BLaER1 treated with 17β-estradiol and CSF1 and Interleukin-3, amounts not matched to agents 10 nM and 100 nM (cell line): ENCODE results near the gene ZNF580.
A peak's percentile ranks its signal among the peaks of the same experiment; 100 is the strongest.

Experiments
- H3K27ac ChIP-seq, 11 experiments: shearing (Covaris generic); formaldehyde crosslinking; 2 replicates each; pipeline ENCODE4 v1.8.1; 2022
- H3K27me3 ChIP-seq, 11 experiments: shearing (Covaris generic); formaldehyde crosslinking; 2 replicates each; pipeline ENCODE4 v1.8.1; 2022
- H3K36me3 ChIP-seq, 11 experiments: shearing (Covaris generic); formaldehyde crosslinking; 2 replicates each; pipeline ENCODE4 v1.8.1; 2022
- H3K4me1 ChIP-seq, 10 experiments: shearing (Covaris generic); formaldehyde crosslinking; 2 replicates each; pipeline ENCODE4 v1.8.1; 2022
- H3K4me2 ChIP-seq, 11 experiments: shearing (Covaris generic); formaldehyde crosslinking; 2 replicates each; pipeline ENCODE4 v1.8.1; 2022
- H3K4me3 ChIP-seq, 10 experiments: shearing (Covaris generic); formaldehyde crosslinking; 2 replicates each; pipeline ENCODE4 v1.8.1; 2022
- H3K9ac ChIP-seq, 11 experiments: shearing (Covaris generic); formaldehyde crosslinking; 2 replicates each; pipeline ENCODE4 v1.8.1; 2022
- H3K9me3 ChIP-seq, 11 experiments: shearing (Covaris generic); formaldehyde crosslinking; replicated peaks in 1 of 11; 2 replicates each; pipeline ENCODE4 v1.8.1; 2022
- H4K20me1 ChIP-seq, 11 experiments: shearing (Covaris generic); formaldehyde crosslinking; 2 replicates each; pipeline ENCODE4 v1.8.1; 2022
- Cebpa-rat ChIP-seq, 11 experiments: shearing (Covaris generic); IDR thresholded peaks; 2 replicates each; pipeline ENCODE4 v1.8.1; 2022

ZNF580 gene

GRCh38 chr19:55654868-55655647 lies 14.3 kb downstream of the ZNF580 start, which contains the start of gene U2AF2:
Gene U2AF2, plus strand, starts transcription at chr19:55655035. Its CDS starts 70 bp downstream, at chr19:55655105.
- Histone ChIP-seq H3K9ac (peak within 1 kb of the TSS; percentile 96 to 100 (median 100)), H3K4me3 (peak within 1 kb of the TSS; percentile 74 to 98 (median 85)), H3K27ac (peak within 1 kb of the TSS; percentile 98 to 100 (median 100)), H4K20me1 (peaks cover 44 to 48% (median 46%) of the 10 kb centered on the region in 11 experiments), H3K4me2 (peak within 1 kb of the TSS; percentile 92 to 100 (median 98)), H3K9me3 (no peaks in the 10 kb centered on the region), H3K27me3 (no peaks in the 10 kb centered on the region), H3K4me1 (peaks cover 36 to 57% (median 45%) of the 10 kb centered on the region in 10 experiments), H3K36me3 (peaks cover 40 to 65% (median 52%) of the 10 kb centered on the region in 11 experiments; a peak in 21 of 22 replicates)
- no peak for TF ChIP-seq Cebpa-rat (IDR thresholded peaks at IDR 0.05)

GRCh38 chr19:55655648-55656040 lies 14.8 kb downstream of the ZNF580 start:
- Histone ChIP-seq H3K36me3 (peaks cover 43 to 66% (median 57%) of the 10 kb centered on the region in 11 experiments), H4K20me1 (peaks cover 49 to 54% (median 52%) of the 10 kb centered on the region in 11 experiments), H3K27me3 (no peaks in the 10 kb centered on the region), H3K4me3 (peak overlapping the region; percentile 74 to 98 (median 85)), H3K9me3 (no peaks in the 10 kb centered on the region), H3K4me2 (peak overlapping the region; percentile 92 to 100 (median 98)), H3K27ac (peak overlapping the region; percentile 98 to 100 (median 100)), H3K4me1 (peaks cover 42 to 59% (median 47%) of the 10 kb centered on the region in 10 experiments), H3K9ac (peak overlapping the region; percentile 96 to 100 (median 100))
- TF ChIP-seq Cebpa-rat (IDR thresholded peaks at IDR 0.05): no peak

DNA sequence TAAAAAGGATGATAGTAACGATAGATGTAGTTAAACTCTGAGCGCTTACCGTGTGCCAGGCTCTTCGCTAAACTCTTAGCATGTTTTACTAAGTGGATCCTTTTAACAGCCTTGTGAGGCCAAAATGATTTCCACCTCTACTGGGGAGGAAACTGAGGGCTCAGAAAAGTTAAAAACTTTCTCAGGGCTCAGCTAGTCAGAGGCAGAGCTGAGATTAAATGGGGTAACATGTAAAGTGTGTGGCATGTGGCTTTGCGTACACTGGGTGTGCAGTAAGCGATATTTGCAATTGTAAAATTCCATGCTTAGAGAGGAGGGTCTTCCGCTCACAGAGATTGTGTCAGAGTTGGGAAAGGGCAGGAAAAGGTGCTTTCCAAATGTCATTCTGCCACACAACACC lies 15.8 kb downstream of the ZNF580 start:
- Histone ChIP-seq H3K27ac (peak overlapping the region in 10 of 11 experiments; percentile 98 to 100 (median 100); a peak in 19 of 22 replicates), H3K4me3 (peak overlapping the region; percentile 74 to 98 (median 85)), H3K4me2 (peak overlapping the region; percentile 92 to 100 (median 98)), H3K27me3 (no peaks in the 10 kb centered on the region), H4K20me1 (peaks cover 58 to 63% (median 61%) of the 10 kb centered on the region in 11 experiments), H3K9me3 (no peaks in the 10 kb centered on the region), H3K9ac (peak overlapping the region; percentile 96 to 100 (median 100)), H3K36me3 (peaks cover 43 to 68% (median 61%) of the 10 kb centered on the region in 11 experiments), H3K4me1 (peaks cover 50 to 68% (median 55%) of the 10 kb centered on the region in 10 experiments)
- no peak for TF ChIP-seq Cebpa-rat (IDR thresholded peaks at IDR 0.05)

DNA sequence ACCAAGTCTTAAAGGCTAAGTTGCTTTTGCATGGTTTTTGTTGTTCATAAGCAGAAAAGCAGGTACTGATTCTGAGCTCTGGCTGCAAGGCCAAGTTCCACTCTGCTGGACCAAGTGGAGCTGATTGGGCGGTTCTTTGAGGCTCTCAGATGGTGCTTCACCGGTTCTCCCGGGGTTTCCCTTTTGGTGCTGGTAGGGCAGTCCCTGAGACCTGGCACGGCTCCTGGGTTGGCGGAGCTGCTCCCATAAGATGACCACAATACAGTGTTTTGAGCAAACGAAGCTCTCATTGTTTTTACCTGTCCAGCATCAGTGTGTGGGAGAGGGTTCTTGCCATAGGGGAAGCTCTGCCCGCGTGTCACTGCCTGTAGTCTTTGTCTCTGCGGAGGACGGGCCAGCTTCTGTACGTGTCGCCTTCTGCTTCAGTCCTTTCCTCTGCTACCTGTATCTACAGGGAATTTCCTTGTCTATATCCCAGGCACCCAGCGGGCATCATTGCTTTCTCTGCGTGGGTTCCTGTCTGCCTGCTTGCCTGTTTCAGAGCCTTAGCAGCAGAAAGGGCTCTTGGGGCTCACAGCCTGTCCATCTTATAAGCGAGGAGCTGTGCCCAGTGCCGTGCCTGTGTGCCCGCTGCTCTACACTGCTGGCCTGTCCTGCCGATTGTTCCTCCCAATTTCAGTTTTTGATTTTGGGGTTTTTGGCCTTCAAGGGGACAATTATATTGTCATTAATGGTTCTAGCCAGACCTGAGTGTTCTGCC lies 16.4 kb downstream of the ZNF580 start:
- peak overlapping the region; percentile 96 to 100 (median 100) for H3K9ac ChIP-seq
- peak overlapping the region in 9 of 11 experiments; percentile 98 to 100 (median 100); a peak in 18 of 22 replicates for H3K27ac ChIP-seq
- H3K4me3 ChIP-seq: peak overlapping the region; percentile 74 to 98 (median 85)
- H3K4me1 ChIP-seq: peaks cover 55 to 71% (median 59%) of the 10 kb centered on the region in 10 experiments
- H3K27me3 ChIP-seq: no peaks in the 10 kb centered on the region
- peaks cover 64 to 69% (median 67%) of the 10 kb centered on the region in 11 experiments for H4K20me1 ChIP-seq
- TF ChIP-seq Cebpa-rat (IDR thresholded peaks at IDR 0.05): no peak
- H3K9me3 ChIP-seq: no peaks in the 10 kb centered on the region
- H3K4me2 ChIP-seq: peak overlapping the region; percentile 92 to 100 (median 98)
- H3K36me3 ChIP-seq: peaks cover 42 to 69% (median 62%) of the 10 kb centered on the region in 11 experiments

DNA sequence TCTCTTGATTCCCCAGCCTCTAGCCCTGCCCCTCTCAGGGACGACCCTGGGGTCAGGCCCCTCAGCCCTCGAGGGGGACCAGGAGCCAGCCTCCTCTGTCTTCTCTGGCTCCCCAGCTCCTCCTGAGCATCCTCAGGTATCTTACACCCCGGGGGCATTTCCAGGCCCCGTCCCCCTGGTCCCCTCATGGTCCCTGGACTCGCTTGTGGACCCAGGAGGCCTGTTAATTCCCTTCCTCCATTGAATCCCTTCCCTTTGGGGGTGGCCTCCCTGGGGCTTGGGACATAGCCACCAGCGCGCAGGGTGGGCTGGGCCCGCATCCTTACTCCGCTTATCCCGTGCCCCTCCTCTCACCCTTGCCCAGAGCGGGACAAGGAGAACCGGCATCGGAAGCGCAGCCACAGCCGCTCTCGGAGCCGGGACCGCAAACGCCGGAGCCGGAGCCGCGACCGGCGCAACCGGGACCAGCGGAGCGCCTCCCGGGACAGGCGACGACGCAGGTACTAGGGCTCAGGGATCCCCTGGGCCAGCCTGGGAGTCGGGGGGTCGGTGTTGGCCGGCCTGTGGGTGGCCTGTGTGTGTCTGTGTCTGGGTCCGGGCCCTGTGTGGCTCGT lies 18.2 kb downstream of the ZNF580 start:
- no peak for TF ChIP-seq Cebpa-rat (IDR thresholded peaks at IDR 0.05)
- Histone ChIP-seq H3K4me1 (peaks cover 54 to 69% (median 58%) of the 10 kb centered on the region in 10 experiments), H3K36me3 (peaks cover 52 to 79% (median 74%) of the 10 kb centered on the region in 11 experiments), H3K4me3 (peak overlapping the region; percentile 19 to 98 (median 84); a peak in 17 of 20 replicates), H3K27me3 (no peaks in the 10 kb centered on the region), H3K27ac (peak overlapping the region in 10 of 11 experiments; percentile 38 to 71 (median 58); a peak in 16 of 22 replicates), H3K4me2 (peak overlapping the region; percentile 92 to 100 (median 98)), H3K9me3 (no peaks in the 10 kb centered on the region), H3K9ac (peak overlapping the region; percentile 61 to 100 (median 100); a peak in 21 of 22 replicates), H4K20me1 (peaks cover 81 to 87% (median 84%) of the 10 kb centered on the region in 11 experiments)

DNA sequence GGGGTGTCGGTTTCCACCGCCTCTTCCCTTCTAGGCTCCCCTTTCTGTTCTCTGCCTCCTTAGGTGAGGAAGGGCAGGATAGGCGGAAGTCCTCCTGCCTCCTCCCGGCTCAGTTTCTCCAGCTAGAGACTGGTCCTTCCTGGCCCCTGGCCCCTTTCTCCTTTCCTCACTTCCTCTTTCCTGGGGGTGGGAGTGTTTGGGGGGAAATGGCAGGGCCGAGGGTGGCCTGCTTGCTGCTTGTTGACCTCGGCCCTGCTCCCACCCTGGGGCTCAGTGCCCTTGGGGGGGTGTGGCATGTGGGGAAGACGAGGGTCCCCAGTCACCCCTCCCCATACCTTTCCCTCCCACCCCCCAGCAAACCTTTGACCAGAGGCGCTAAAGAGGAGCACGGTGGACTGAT lies 19.0 kb downstream of the ZNF580 start:
- Histone ChIP-seq H3K36me3 (peaks cover 60 to 87% (median 83%) of the 10 kb centered on the region in 11 experiments), H3K4me2 (peak overlapping the region; percentile 92 to 100 (median 98)), H3K9ac (peak overlapping the region; percentile 61 to 100 (median 100); a peak in 21 of 22 replicates), H3K9me3 (no peaks in the 10 kb centered on the region), H3K4me3 (peak overlapping the region in 5 of 10 experiments; percentile 60 to 90 (median 85); a peak in 4 of 20 replicates), H3K4me1 (peaks cover 54 to 69% (median 58%) of the 10 kb centered on the region in 10 experiments), H3K27me3 (no peaks in the 10 kb centered on the region), H3K27ac (peak overlapping the region in 10 of 11 experiments; percentile 25 to 71 (median 58); a peak in 17 of 22 replicates), H4K20me1 (peaks cover 90 to 96% (median 93%) of the 10 kb centered on the region in 11 experiments)
- TF ChIP-seq Cebpa-rat (IDR thresholded peaks at IDR 0.05): no peak

GRCh38 chr19:55660404-55660803 lies 19.6 kb downstream of the ZNF580 start:
- peaks cover 66 to 92% (median 87%) of the 10 kb centered on the region in 11 experiments for H3K36me3 ChIP-seq
- peaks cover 54 to 69% (median 58%) of the 10 kb centered on the region in 10 experiments for H3K4me1 ChIP-seq
- H3K27ac ChIP-seq: peak overlapping the region in 7 of 11 experiments; percentile 44 to 71 (median 54); a peak in 11 of 22 replicates
- peak overlapping the region; percentile 35 to 100 (median 100); a peak in 17 of 22 replicates for H3K9ac ChIP-seq
- no peak overlapping the region for H3K4me3 ChIP-seq
- peak overlapping the region; percentile 92 to 100 (median 98); a peak in 21 of 22 replicates for H3K4me2 ChIP-seq
- TF ChIP-seq Cebpa-rat (IDR thresholded peaks at IDR 0.05): no peak
- H3K9me3 ChIP-seq: no peaks in the 10 kb centered on the region
- no peaks in the 10 kb centered on the region for H3K27me3 ChIP-seq
- peaks cover 94 to 100% (median 99%) of the 10 kb centered on the region in 11 experiments for H4K20me1 ChIP-seq

DNA sequence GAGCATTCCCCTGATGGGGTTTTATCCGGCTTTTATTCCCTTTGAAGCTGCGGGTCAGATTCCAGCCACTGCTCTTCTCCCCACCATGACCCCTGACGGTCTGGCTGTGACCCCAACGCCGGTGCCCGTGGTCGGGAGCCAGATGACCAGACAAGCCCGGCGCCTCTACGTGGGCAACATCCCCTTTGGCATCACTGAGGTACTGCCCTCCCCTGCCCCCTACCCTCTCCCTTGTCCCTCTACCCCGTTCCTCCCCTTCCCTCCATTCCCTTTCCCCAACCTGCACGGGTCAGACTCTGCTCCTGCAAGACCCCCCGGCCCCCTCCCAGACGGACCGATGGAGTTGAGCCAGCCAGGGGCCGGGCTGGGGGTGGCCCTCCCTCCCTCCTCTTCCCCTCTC lies 20.2 kb downstream of the ZNF580 start:
- peak overlapping the region; percentile 15 to 100 (median 66); a peak in 19 of 22 replicates for H3K9ac ChIP-seq
- peak overlapping the region in 7 of 11 experiments; percentile 25 to 56 (median 48); a peak in 10 of 22 replicates for H3K27ac ChIP-seq
- peak overlapping the region; percentile 55 to 100 (median 98) for H3K4me2 ChIP-seq
- 0 out of 20 replicates have a peak overlapping the region, but pooled peaks of 1 of the 10 experiments have one; percentile 19 for H3K4me3 ChIP-seq
- H4K20me1 ChIP-seq: peaks cover 96 to 100% (median 99%) of the 10 kb centered on the region in 11 experiments
- peaks cover 54 to 69% (median 58%) of the 10 kb centered on the region in 10 experiments for H3K4me1 ChIP-seq
- peaks cover 72 to 94% (median 89%) of the 10 kb centered on the region in 11 experiments for H3K36me3 ChIP-seq
- H3K27me3 ChIP-seq: no peaks in the 10 kb centered on the region
- no peaks in the 10 kb centered on the region for H3K9me3 ChIP-seq
- TF ChIP-seq Cebpa-rat (IDR thresholded peaks at IDR 0.05): no peak
